K562 (cell line): ENCODE measurements around the gene C19orf67. TPM values are rescaled to one million over a fixed set of nuclear protein-coding genes. Genes with fewer than 3 reads are reported as not detected.
A peak's percentile ranks its signal among the peaks of the same experiment; 100 is the strongest.

Source experiments
- E2F1 ChIP-seq: sonication (generic); formaldehyde crosslinking; IDR thresholded peaks from 2 replicates; pipeline ENCODE4 v1.8.1; 2023; ENCODE audit warnings: mild to moderate bottlenecking, missing genetic modification reagents, moderate library complexity
- ETV5 ChIP-seq: sonication (generic); formaldehyde crosslinking; IDR thresholded peaks from 2 replicates; pipeline ENCODE4 v1.4.0; 2020; ENCODE audit warnings: low read depth, mild to moderate bottlenecking, missing genetic modification reagents
- FOS ChIP-seq: IDR thresholded peaks from 3 replicates; pipeline ENCODE4 v1.6.1; 2011; ENCODE audit not compliant: insufficient read length; ENCODE audit errors: extremely low read depth
- HBP1 ChIP-seq: fragments of 450-650 bp; formaldehyde crosslinking; IDR thresholded peaks from 2 replicates; pipeline ENCODE4 v1.4.0; 2022; ENCODE audit warnings: missing genetic modification characterization
- MAFG ChIP-seq: fragments of 450-650 bp; conservative IDR thresholded peaks from 2 replicates; pipeline ENCODE4 v1.6.1; 2016; ENCODE audit warnings: missing genetic modification characterization, missing compliant biosample characterization
- MBD2 ChIP-seq: sonication (generic); IDR thresholded peaks from 2 replicates; pipeline ENCODE4 v1.6.1; 2016; ENCODE audit warnings: low read depth, borderline replicate concordance
- MTA2 ChIP-seq: fragments of 450-650 bp; IDR thresholded peaks from 2 replicates; pipeline ENCODE4 v1.6.1; 2016; ENCODE audit warnings: low read depth
- MTA3 ChIP-seq: fragments of 450-650 bp; formaldehyde crosslinking; IDR thresholded peaks from 2 replicates; pipeline ENCODE4 v1.6.1; 2017; ENCODE audit warnings: mild to moderate bottlenecking, borderline replicate concordance
- MYC ChIP-seq, 2 experiments: fragments of 250-450 bp in 1 of 2; sonication (Bioruptor Pico) in 1 of 2; IDR thresholded peaks; 2 replicates each; pipeline versions ENCODE4 v1.5.1 to v1.6.1; 2012 to 2021; ENCODE audit warnings: low read depth in 2 of 2, borderline replicate concordance in 1 of 2, improper control_type of control experiment in 1 of 2, low read length in 1 of 2, mild to moderate bottlenecking in 1 of 2, moderate library complexity in 1 of 2
- NELFE ChIP-seq: IDR thresholded peaks from 2 replicates; pipeline ENCODE4 v1.6.1; 2011; ENCODE audit warnings: mild to moderate bottlenecking; ENCODE audit not compliant: insufficient read depth, insufficient read length
- NONO ChIP-seq, 2 experiments: fragments of 200-400 bp in 1 of 2; fragments of 450-650 bp in 1 of 2; formaldehyde crosslinking in 1 of 2; IDR thresholded peaks; 2 replicates each; pipeline ENCODE4 v1.6.1; 2017; ENCODE audit warnings: low read depth in 2 of 2, mild to moderate bottlenecking in 2 of 2, moderate library complexity in 2 of 2, low read length in 1 of 2
- POLR2AphosphoS5 ChIP-seq: IDR thresholded peaks from 2 replicates; pipeline ENCODE4 v1.6.1; 2011; ENCODE audit warnings: mild to moderate bottlenecking, low read depth, low read length, moderate library complexity; ENCODE audit not compliant: control insufficient read depth, insufficient read depth
- POLR2H ChIP-seq: IDR thresholded peaks from 2 replicates; pipeline ENCODE4 v1.6.1; 2016; ENCODE audit warnings: missing genetic modification characterization, low read depth, mild to moderate bottlenecking, control low read depth, missing compliant biosample characterization, moderate library complexity
- RBM17 ChIP-seq: fragments of 200-400 bp; formaldehyde crosslinking; IDR thresholded peaks from 2 replicates; pipeline ENCODE4 v1.6.1; 2017; ENCODE audit warnings: low read depth, mild to moderate bottlenecking, low read length, borderline replicate concordance
- SAP30 ChIP-seq: fragments of 200-600 bp; sonication (generic); IDR thresholded peaks from 2 replicates; pipeline ENCODE4 v1.6.1; 2012; ENCODE audit warnings: borderline replicate concordance, low read depth, mild to moderate bottlenecking, moderate library complexity, low read length, control low read depth, inconsistent platforms; ENCODE audit not compliant: insufficient read depth, poor library complexity, severe bottlenecking
- TAF1 ChIP-seq: IDR thresholded peaks from 2 replicates; pipeline ENCODE4 v1.6.1; 2011; ENCODE audit warnings: mild to moderate bottlenecking, low read length, moderate library complexity; ENCODE audit not compliant: insufficient read depth, control insufficient read depth, severe bottlenecking; ENCODE audit errors: extremely low read depth
- ZNF445 ChIP-seq: fragments of 250-450 bp; sonication (Bioruptor Pico); IDR thresholded peaks from 2 replicates; pipeline ENCODE4 v1.4.0; 2020; ENCODE audit warnings: low read depth, mild to moderate bottlenecking, moderate library complexity
- polyA plus RNA-seq, 8 experiments: library from polyadenylated mRNA; depleted of rRNA in 4 of 8; stranded (reverse) in 5 of 8; unstranded in 3 of 8; fragments of >200 nt; fragmentation: Nextera tagmentation in 2 of 8; fragmentation: Illumina TruSeq in 1 of 8; extraction: Ambion mirVana in 2 of 8; extraction: Trizol in 1 of 8; gene quantifications; 2 replicates each; pipeline versions ENCODE4 v1.2.1 to v1.2.3, GENCODE V29; 2011 to 2014; ENCODE audit warnings: inconsistent platforms in 1 of 8, missing spikeins in 1 of 8
- total RNA-seq, 7 experiments: library from RNA; depleted of rRNA in 6 of 7; stranded (reverse); fragments of >200 nt in 6 of 7; fragmentation: Illumina TruSeq in 2 of 7; extraction: Trizol in 2 of 7; gene quantifications; 2 replicates each; pipeline versions ENCODE4 v1.2.1 to v1.2.3, GENCODE V29; 2011 to 2021; ENCODE audit warnings: low replicate concordance in 1 of 7

The C19orf67 gene
- total and polyA plus RNA-seq, 9 of the 15 experiments (the other 6 are each of a cell fraction or from before 2014, with no cell fraction given), result 0.29 to 1.8 (median 0.51) TPM; not detected in 3

DNA sequence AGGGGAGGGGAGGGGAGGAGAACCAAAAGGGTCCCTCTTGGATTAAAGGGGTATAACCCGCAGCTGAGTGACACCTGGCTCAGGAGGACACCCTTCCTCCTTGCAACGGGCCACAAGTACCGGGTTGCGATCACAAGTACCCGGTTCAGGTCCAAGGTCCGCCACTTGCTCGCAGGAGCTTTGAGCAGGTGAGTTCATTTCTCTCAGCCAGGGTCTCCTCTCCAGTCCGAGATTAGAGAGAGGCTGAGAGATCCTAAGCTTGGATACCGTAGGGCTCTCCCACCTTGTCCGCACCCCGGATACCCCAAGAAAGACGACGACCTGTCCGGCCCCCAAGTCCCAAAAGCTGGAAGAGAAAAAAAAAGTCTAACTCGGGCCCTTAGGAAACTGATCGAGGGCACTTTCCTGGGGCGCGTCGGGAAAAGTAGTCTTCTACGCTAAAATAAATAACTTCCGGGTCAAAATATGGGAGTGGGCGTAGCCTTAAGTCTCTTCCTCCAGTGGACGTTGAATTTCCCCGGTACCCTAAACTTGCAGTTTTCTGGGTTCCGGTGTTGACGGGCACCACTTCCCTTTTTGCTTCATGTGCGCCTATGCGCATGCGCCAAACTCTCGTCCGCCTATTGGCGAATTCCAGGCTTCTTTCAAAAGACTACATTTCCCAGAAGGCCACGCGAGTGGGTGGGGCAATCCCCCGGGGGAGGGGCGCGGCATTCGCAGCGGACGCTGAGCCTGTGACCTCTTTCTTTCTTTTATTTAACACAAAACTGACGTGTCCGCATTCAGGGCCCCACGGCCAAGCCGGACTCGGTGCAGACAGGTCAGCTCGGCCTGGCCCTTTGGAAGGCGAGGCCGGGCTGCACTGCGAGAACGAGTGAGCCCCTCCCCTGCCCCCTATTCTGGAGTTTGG lies 4.4 kb downstream of the C19orf67 start (continued):
- no peak for TF ChIP-seq HBP1
- no peak for TF ChIP-seq NONO (IDR thresholded peaks at IDR 0.05; ENCODE audit: low read depth in 2 of 2, low read length in 1 of 2)
- TF ChIP-seq MTA2, result peak; percentile 82
- peak; percentile 69 for TF ChIP-seq E2F1 (CRISPR knock-in tag)
- no peak for TF ChIP-seq NELFE
- peak; percentile 66; the same call in 1 of the 2 replicates for TF ChIP-seq ETV5 (CRISPR knock-in tag)
- 0 out of 2 replicates have a peak, but pooled peaks have one; percentile 42 for TF ChIP-seq MTA3
- peak; percentile 13 for TF ChIP-seq FOS
- no peak for TF ChIP-seq SAP30
- TF ChIP-seq MAFG (tag), result 0 out of 2 replicates have a peak, but pooled peaks have one; percentile 12
- TF ChIP-seq MYC (IDR thresholded peaks at IDR 0.05; ENCODE audit: low read depth, low read length), result peak; percentile 5; the same call in 1 of the 2 replicates
- 0 out of 2 replicates have a peak, but pooled peaks have one; percentile 19 for TF ChIP-seq MYC (CRISPR knock-in tag; IDR thresholded peaks at IDR 0.05; ENCODE audit: borderline replicate concordance, low read depth)
- no peak for TF ChIP-seq ZNF445 (CRISPR knock-in tag)
- TF ChIP-seq POLR2AphosphoS5, result peak; percentile 35
- peak; percentile 73 for TF ChIP-seq TAF1
- TF ChIP-seq MBD2, result peak; percentile 90
- peak; percentile 82 for TF ChIP-seq POLR2H (tag)
- no peak for TF ChIP-seq RBM17
